GM23338 (cell line): ENCODE results near the gene MAP3K13.

Experiments used
- CREB1 ChIP-seq: fragments of 250-450 bp; sonication (Bioruptor Pico); IDR thresholded peaks from 2 replicates; pipeline ENCODE4 v1.5.0; 2020; ENCODE audit warnings: low read depth, mild to moderate bottlenecking, moderate library complexity
- EZH2 ChIP-seq: fragments of 200-600 bp; sonication (generic); IDR thresholded peaks from one replicate; pipeline ENCODE4 v1.8.0; 2017; ENCODE audit warnings: antibody characterized with exemption, mild to moderate bottlenecking, low read depth; ENCODE audit not compliant: unreplicated experiment
- EZH2phosphoT487 ChIP-seq: fragments of 200-600 bp; sonication (generic); IDR thresholded peaks from one replicate; pipeline ENCODE4 v1.8.1; 2018; ENCODE audit warnings: antibody characterized with exemption; ENCODE audit not compliant: unreplicated experiment
- JUNB ChIP-seq: IDR thresholded peaks from one replicate; pipeline ENCODE4 v1.6.1; 2016; ENCODE audit warnings: antibody characterized with exemption; ENCODE audit not compliant: unreplicated experiment
- POLR2AphosphoS5 ChIP-seq: IDR thresholded peaks from 2 replicates; pipeline ENCODE4 v1.6.1; 2016; ENCODE audit warnings: antibody characterized with exemption, low read depth
- REST ChIP-seq: IDR thresholded peaks from one replicate; pipeline ENCODE4 v1.6.1; 2018; ENCODE audit warnings: antibody characterized with exemption; ENCODE audit not compliant: unreplicated experiment
- ZNF114 ChIP-seq: fragments of 250-450 bp; sonication (Bioruptor Pico); IDR thresholded peaks from 2 replicates; pipeline ENCODE4 v1.5.0; 2020; ENCODE audit warnings: mild to moderate bottlenecking, moderate library complexity
- ZNF331 ChIP-seq: fragments of 250-450 bp; sonication (Bioruptor Pico); IDR thresholded peaks from 2 replicates; pipeline ENCODE4 v1.5.0; 2020; ENCODE audit warnings: low read depth, mild to moderate bottlenecking, moderate library complexity
- ZNF462 ChIP-seq: fragments of 250-450 bp; sonication (Bioruptor Pico); IDR thresholded peaks from 2 replicates; pipeline ENCODE4 v1.5.0; 2020; ENCODE audit warnings: mild to moderate bottlenecking, moderate library complexity
- TF ChIP-seq, protein P1 (sequence below), 2 experiments: fragments of 200-600 bp in 1 of 2; sonication (generic) in 1 of 2; conservative IDR thresholded peaks; 2 replicates each; pipeline versions ENCODE4 v1.5.1 to v1.6.1; 2016 to 2017; ENCODE audit warnings: antibody characterized with exemption in 2 of 2, low read depth in 2 of 2, mild to moderate bottlenecking in 2 of 2, moderate library complexity in 1 of 2
- TF ChIP-seq, protein P2 (sequence below): IDR thresholded peaks from 2 replicates; pipeline ENCODE4 v1.6.1; 2016; ENCODE audit warnings: antibody characterized with exemption

DNA sequence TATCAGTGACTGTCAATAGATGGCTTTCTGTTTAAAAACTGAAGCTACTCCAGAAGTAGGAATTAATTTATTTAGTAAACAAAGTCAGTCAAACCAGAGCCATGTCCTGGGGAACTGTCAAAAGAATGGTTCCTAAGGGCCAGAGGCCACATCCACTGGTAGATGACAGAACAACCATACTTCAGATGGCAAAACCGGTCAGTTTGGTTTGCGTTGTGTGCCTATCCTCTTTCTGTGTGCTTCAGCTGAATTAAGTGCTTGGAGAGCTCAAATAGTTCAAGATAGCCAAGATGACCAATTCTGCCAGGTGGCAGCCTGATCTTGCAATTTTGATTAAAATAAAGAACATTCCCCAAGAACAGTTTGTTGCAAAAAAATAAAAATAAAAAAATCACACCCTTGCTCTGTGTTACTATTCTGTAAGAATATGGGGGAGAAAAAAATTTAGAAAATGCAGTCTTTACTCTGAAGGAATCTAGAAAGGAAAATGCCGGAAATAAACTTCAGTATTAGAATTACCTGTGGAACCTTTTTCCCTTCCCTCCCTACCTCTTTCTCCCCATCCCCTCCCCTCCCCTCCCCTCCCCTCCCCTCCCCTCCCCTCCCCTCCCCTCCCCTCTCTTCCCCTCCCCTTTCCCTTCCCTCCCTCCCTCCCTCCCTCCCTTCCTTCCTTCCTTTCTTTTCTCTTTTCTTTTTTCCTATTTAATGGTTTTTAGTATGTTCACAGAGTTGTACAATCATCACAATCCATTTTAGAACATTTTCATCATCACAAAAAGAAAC is 2.5 kb downstream of the MAP3K13 start:
- TF ChIP-seq, protein P1, sequence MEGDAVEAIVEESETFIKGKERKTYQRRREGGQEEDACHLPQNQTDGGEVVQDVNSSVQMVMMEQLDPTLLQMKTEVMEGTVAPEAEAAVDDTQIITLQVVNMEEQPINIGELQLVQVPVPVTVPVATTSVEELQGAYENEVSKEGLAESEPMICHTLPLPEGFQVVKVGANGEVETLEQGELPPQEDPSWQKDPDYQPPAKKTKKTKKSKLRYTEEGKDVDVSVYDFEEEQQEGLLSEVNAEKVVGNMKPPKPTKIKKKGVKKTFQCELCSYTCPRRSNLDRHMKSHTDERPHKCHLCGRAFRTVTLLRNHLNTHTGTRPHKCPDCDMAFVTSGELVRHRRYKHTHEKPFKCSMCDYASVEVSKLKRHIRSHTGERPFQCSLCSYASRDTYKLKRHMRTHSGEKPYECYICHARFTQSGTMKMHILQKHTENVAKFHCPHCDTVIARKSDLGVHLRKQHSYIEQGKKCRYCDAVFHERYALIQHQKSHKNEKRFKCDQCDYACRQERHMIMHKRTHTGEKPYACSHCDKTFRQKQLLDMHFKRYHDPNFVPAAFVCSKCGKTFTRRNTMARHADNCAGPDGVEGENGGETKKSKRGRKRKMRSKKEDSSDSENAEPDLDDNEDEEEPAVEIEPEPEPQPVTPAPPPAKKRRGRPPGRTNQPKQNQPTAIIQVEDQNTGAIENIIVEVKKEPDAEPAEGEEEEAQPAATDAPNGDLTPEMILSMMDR (conservative IDR thresholded peaks at IDR 0.05; ENCODE audit: low read depth in 2 of 2) = no peak
- TF ChIP-seq EZH2 (no peak), CREB1 (no peak), ZNF462 (no peak), EZH2phosphoT487 (no peak), REST (no peak), ZNF331 (CRISPR knock-in tag) (no peak), POLR2AphosphoS5 (no peak), JUNB (no peak), ZNF114 (CRISPR knock-in tag) (no peak)
- TF ChIP-seq, protein P2, sequence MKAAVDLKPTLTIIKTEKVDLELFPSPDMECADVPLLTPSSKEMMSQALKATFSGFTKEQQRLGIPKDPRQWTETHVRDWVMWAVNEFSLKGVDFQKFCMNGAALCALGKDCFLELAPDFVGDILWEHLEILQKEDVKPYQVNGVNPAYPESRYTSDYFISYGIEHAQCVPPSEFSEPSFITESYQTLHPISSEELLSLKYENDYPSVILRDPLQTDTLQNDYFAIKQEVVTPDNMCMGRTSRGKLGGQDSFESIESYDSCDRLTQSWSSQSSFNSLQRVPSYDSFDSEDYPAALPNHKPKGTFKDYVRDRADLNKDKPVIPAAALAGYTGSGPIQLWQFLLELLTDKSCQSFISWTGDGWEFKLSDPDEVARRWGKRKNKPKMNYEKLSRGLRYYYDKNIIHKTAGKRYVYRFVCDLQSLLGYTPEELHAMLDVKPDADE = no peak
